Esophagus squamous epithelium (tissue), 5 donors: ENCODE measurements around the gene NCKIPSD. TPM values are rescaled to one million over a fixed set of nuclear protein-coding genes. Genes with fewer than 3 reads are reported as not detected.
A peak's percentile ranks its signal among the peaks of the same experiment; 100 is the strongest.

Experiments used
- DNase-seq: peaks from one replicate; lab custom pipeline; 2025; lab: John Stamatoyannopoulos, UW
- H3K27ac ChIP-seq, 4 donors: fragments of 200-600 bp; sonication (generic); one replicate each; pipeline ENCODE4 v1.5.1; 2016 to 2019; ENCODE audit warnings: mild to moderate bottlenecking in 1 of 4
- H3K27me3 ChIP-seq, 4 donors: fragments of 200-600 bp; sonication (generic); 1 replicate in 3 of 4; 2 replicates in 1 of 4; pipeline versions ENCODE4 v1.5.1 to v1.6.0; 2017 to 2021; ENCODE audit warnings: antibody characterized with exemption in 1 of 4
- H3K36me3 ChIP-seq, 3 donors: fragments of 200-600 bp; sonication (generic); one replicate each; pipeline ENCODE4 v1.5.1; 2016 to 2019
- H3K4me1 ChIP-seq, 3 donors: fragments of 200-600 bp; sonication (generic); one replicate each; pipeline ENCODE4 v1.5.1; 2017 to 2019
- H3K4me3 ChIP-seq, 4 donors: fragments of 200-600 bp; sonication (generic); 1 replicate in 3 of 4; 2 replicates in 1 of 4; pipeline ENCODE4 v1.5.1; 2016 to 2019; ENCODE audit warnings: mild to moderate bottlenecking in 2 of 4, moderate library complexity in 1 of 4
- H3K9me3 ChIP-seq, 3 donors: fragments of 200-600 bp; sonication (generic); one replicate each; pipeline ENCODE4 v1.5.1; 2016 to 2019
- POLR2A ChIP-seq, 4 donors: fragments of 450-650 bp; IDR thresholded peaks; one replicate each; pipeline ENCODE4 v1.6.1; 2017; ENCODE audit warnings: antibody characterized with exemption in 4 of 4, mild to moderate bottlenecking in 4 of 4, moderate library complexity in 3 of 4
- WGBS, 2 donors: methylation state at CpG; one replicate each; pipeline ENCODE4 v1.1.5; 2018; 5-methylcytosine and 5-hydroxymethylcytosine counted together
- intact Hi-C: fragments of 100-400 bp; cut with DNase I; formaldehyde crosslinking; loops from one replicate; pipeline ENCODE4 v1.15.0; 2022
- total RNA-seq, 4 donors: library from RNA; depleted of rRNA; stranded (reverse); fragments of >200 nt; gene quantifications; one replicate each; pipeline ENCODE4 v1.1.0, GENCODE V29; 2016
- TF ChIP-seq, protein P1 (sequence below), 6 experiments: fragments of 450-650 bp in 4 of 6; fragments of 200-600 bp in 2 of 6; sonication (generic) in 2 of 6; IDR thresholded peaks; one replicate each; pipeline ENCODE4 v1.5.1; 2016 to 2019; ENCODE audit warnings: antibody characterized with exemption in 6 of 6, mild to moderate bottlenecking in 4 of 6, moderate library complexity in 4 of 6
- donor health status: DM: yes; HTN: yes; CAD: no.

NCKIPSD gene
- total RNA-seq, 4 donors from 2014 or later = 12.4 to 16.8 (median 15.0) TPM

- Histone ChIP-seq H3K4me3 (peak overlapping the region; percentile 5 to 58 (median 38)), H3K9me3 (no peaks in the 10 kb centered on the region), H3K36me3 (peaks cover 25 to 80% (median 44%) of the 10 kb centered on the region in 3 donors), H3K4me1 (peaks cover 19 to 51% (median 29%) of the 10 kb centered on the region in 3 donors), H3K27ac (peak overlapping the region; percentile 80 to 92 (median 86)), H3K27me3 (no peaks in the 10 kb centered on the region)
- no peak for TF ChIP-seq POLR2A (IDR thresholded peaks at IDR 0.05)
- TF ChIP-seq, protein P1, sequence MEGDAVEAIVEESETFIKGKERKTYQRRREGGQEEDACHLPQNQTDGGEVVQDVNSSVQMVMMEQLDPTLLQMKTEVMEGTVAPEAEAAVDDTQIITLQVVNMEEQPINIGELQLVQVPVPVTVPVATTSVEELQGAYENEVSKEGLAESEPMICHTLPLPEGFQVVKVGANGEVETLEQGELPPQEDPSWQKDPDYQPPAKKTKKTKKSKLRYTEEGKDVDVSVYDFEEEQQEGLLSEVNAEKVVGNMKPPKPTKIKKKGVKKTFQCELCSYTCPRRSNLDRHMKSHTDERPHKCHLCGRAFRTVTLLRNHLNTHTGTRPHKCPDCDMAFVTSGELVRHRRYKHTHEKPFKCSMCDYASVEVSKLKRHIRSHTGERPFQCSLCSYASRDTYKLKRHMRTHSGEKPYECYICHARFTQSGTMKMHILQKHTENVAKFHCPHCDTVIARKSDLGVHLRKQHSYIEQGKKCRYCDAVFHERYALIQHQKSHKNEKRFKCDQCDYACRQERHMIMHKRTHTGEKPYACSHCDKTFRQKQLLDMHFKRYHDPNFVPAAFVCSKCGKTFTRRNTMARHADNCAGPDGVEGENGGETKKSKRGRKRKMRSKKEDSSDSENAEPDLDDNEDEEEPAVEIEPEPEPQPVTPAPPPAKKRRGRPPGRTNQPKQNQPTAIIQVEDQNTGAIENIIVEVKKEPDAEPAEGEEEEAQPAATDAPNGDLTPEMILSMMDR (IDR thresholded peaks at IDR 0.05) = no peak
- intact Hi-C loops = no loop called here
- 33 to 48% methylated on average over 9 of the region's 9 CpGs for WGBS, 2 donors
- DNase-seq = no peak
Measured at GRCh38 chr3:48695393-48695753, 9.7 kb upstream of the NCKIPSD start.

GRCh38 chr3:48694610-48695392, 9.1 kb upstream of the NCKIPSD start:
- H3K27ac ChIP-seq = peak overlapping the region; percentile 80 to 92 (median 86)

DNA sequence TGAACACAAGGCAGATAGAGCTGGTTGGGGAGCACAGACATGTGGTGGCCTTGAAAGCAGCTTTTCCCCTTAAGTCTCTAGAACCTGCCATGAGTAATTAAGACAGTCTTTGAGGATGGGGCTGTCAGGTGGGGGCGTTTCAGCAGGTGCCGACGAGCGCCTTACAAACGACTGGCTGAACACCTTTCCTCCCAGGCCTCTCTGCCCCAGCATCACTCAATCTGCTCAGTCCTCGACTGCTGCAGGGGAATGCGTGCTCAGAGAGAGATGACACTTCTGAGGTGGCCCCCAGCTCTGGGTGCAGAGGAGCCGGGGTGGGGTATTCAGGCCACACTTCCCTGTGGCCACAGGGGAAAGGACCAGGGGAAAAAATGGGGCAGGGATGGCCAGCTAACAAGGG, 8.1 kb upstream of the NCKIPSD start:
- Histone ChIP-seq H3K27me3 (no peaks in the 10 kb centered on the region), H3K36me3 (peaks cover 30 to 80% (median 50%) of the 10 kb centered on the region in 3 donors), H3K4me3 (peak overlapping the region in 3 of 4 donors; percentile 33 to 58 (median 43)), H3K4me1 (peaks cover 19 to 49% (median 29%) of the 10 kb centered on the region in 3 donors), H3K9me3 (no peaks in the 10 kb centered on the region), H3K27ac (peak overlapping the region; percentile 80 to 92 (median 86))
- intact Hi-C loops = no loop called here
- TF ChIP-seq, protein P1 (IDR thresholded peaks at IDR 0.05) = no peak
- no peak for TF ChIP-seq POLR2A (IDR thresholded peaks at IDR 0.05)
- no peak for DNase-seq
- WGBS, 2 donors = 76 to 79% methylated on average over 7 of the region's 8 CpGs

More at GRCh38 chr3:48694610-48695392, 9.1 kb upstream of the NCKIPSD start:
- Histone ChIP-seq H3K36me3 (peaks cover 30 to 80% (median 49%) of the 10 kb centered on the region in 3 donors), H3K4me1 (peaks cover 19 to 50% (median 29%) of the 10 kb centered on the region in 3 donors), H3K27me3 (no peaks in the 10 kb centered on the region), H3K4me3 (peak overlapping the region; percentile 5 to 58 (median 38)), H3K9me3 (no peaks in the 10 kb centered on the region)
- no peak for TF ChIP-seq POLR2A (IDR thresholded peaks at IDR 0.05)
- TF ChIP-seq, protein P1 (IDR thresholded peaks at IDR 0.05) = no peak
- intact Hi-C loops = no loop called here
- WGBS, 2 donors = 55 to 61% methylated on average over 20 to 22 of the region's 23 CpGs
- DNase-seq = no peak

DNA sequence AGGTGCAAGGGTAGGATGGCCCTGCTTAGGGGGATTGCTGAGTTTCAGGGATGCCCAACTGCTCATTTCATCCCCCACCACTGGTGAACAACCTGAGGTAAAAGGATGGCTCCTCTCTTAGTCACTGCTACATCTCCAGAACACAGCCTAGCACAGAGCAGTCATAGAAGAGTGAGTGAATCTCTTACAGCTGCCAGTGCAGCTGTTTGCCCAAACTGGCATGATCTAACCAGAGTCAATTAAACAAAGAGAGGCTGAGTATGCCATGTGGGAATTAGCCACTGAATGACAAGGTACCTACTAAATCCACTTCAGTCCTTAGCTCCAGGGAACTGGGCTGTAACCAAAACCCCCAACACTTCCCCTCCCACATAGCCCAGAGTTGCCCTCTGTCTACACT, 6.8 kb upstream of the NCKIPSD start:
- intact Hi-C loops = no loop called here
- peak overlapping the region in 1 of 4 donors; percentile 81 for H3K27ac ChIP-seq
- peaks cover 30 to 80% (median 61%) of the 10 kb centered on the region in 3 donors for H3K36me3 ChIP-seq
- DNase-seq = no peak
- H3K4me3 ChIP-seq = peak overlapping the region in 1 of 4 donors; percentile 3
- H3K9me3 ChIP-seq = no peaks in the 10 kb centered on the region
- TF ChIP-seq POLR2A (IDR thresholded peaks at IDR 0.05) = no peak
- TF ChIP-seq, protein P1 (IDR thresholded peaks at IDR 0.05) = no peak
- H3K27me3 ChIP-seq = no peaks in the 10 kb centered on the region
- peaks cover 19 to 42% (median 29%) of the 10 kb centered on the region in 3 donors for H3K4me1 ChIP-seq

- Histone ChIP-seq H3K4me1 (peaks cover 22 to 44% (median 33%) of the 10 kb centered on the region in 3 donors), H3K27me3 (no peaks in the 10 kb centered on the region), H3K27ac (no peak overlapping the region), H3K36me3 (peaks cover 34 to 85% (median 63%) of the 10 kb centered on the region in 3 donors), H3K9me3 (no peaks in the 10 kb centered on the region), H3K4me3 (no peak overlapping the region)
- TF ChIP-seq, protein P1 (IDR thresholded peaks at IDR 0.05) = no peak
- TF ChIP-seq POLR2A (IDR thresholded peaks at IDR 0.05) = no peak
- no peak for DNase-seq
- WGBS, 2 donors = 81 to 93% methylated on average over 2 of the region's 2 CpGs
- intact Hi-C loops = no loop called here
Measured at GRCh38 chr3:48690846-48691458, 5.2 kb upstream of the NCKIPSD start.
